Left ventricle myocardium superior (tissue), 1 donor: Measurements from ENCODE around the gene GLI3. TPM values are rescaled to one million over a fixed set of nuclear protein-coding genes. Genes with fewer than 3 reads are reported as not detected.
"Not testable (repeated sequence)": the region's sequence is repeated elsewhere in the genome, so short reads cannot be mapped to it uniquely, and the experiment has no call there.

ENCODE experiments used
- ATAC-seq: fragments of 200-7000 bp; cut with Tn5 transposase; one replicate; pipeline ENCODE4 v1.9.1; 2020; ENCODE audit warnings: mild to moderate bottlenecking, moderate library complexity
- DNase-seq: peaks from one replicate; pipeline ENCODE4 v3.0.0-alpha.2; 2020
- intact Hi-C: fragments of 100-400 bp; cut with micrococcal nuclease; formaldehyde crosslinking; loops from one replicate; pipeline ENCODE4 v1.11.0; 2022
- total RNA-seq: library from RNA; stranded (reverse); fragmentation: NEBNext Ultra II Directional; extraction: Animal tissue kit (Norgen Biotek cat#: 25700); gene quantifications from one replicate; pipeline ENCODE4 v1.2.1, GENCODE V29; 2021
- donor health status: DM: no; HTN: yes; CAD: no; lungs with severe emphysema.

GLI3 gene
- total RNA-seq, 1 donor from 2014 or later = 4.4 TPM

DNA sequence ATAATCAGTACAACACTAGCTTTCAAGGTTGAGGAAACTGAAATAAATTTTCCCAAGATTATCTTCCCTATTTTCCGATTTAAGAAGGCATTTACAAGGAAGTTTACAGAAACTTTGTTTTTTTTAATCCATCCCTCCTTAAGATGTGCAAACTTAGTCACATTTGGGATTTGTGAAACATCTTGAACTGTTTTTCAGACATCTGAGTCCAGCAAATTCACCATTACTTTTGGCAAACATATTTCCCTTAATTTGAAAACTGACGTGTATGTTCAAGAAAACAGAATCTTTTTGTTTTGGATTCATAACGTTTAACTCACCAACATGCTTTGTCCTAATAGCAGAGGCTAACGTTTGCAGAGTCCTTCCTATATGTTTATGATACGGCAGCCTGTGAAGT is 19.5 kb downstream of the GLI3 start:
- intact Hi-C loops = no loop called here
- no peak for DNase-seq

DNA sequence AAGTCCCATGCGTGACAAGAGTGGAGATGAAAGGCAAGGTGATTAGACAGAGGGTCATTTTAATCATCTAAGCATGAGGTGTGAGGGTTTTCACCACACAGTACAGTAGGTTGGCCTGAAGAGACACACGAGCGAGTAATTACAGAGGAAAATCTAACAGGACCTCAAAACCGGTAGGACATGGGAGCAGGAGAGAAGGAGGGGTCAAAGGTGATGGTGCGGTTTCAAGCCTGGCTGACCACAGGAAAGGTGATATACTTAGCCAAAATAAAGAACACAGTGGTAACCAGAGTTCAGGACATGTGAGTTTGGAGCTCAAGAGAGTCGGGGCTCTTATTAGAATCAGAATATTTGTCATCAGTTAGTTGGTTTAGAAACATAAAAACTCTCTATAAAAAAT is 20.0 kb downstream of the GLI3 start:
- intact Hi-C loops = no loop called here
- ATAC-seq (no peak), DNase-seq (no peak)

More for the DNA sequence above, 19.5 kb downstream of the GLI3 start:
- ATAC-seq = no peak

DNA sequence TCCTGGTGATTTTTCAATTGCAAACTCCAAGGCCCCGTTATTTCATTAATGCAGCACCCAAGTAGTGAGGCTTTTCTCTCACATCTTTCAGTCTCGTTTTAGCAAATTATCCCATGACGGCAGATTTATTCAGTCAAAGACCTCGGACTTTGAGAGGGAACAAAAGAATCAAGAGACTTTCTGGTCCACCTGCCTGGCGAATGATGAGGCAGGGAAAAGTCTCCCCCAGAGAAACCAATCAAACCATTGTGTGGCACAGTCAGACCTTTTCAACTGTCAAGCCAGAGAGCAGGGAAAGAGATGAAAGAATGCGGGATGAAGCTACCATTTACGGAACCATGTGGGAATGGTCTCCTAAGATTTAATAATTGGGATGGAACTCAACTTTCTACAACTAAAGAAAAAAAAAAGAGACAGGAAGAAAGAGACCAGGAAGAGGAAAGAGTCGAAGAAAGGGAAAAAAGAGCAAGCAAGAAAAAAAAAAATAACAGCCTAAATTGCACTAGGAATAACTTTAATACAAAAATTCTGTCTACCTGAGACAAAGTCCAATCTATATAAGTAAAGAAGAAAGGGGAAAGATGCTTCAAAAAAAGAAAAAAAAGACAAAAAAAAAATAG is 22.8 kb downstream of the GLI3 start:
- ATAC-seq (no peak), DNase-seq (no peak)
- intact Hi-C loops = no loop called here

DNA sequence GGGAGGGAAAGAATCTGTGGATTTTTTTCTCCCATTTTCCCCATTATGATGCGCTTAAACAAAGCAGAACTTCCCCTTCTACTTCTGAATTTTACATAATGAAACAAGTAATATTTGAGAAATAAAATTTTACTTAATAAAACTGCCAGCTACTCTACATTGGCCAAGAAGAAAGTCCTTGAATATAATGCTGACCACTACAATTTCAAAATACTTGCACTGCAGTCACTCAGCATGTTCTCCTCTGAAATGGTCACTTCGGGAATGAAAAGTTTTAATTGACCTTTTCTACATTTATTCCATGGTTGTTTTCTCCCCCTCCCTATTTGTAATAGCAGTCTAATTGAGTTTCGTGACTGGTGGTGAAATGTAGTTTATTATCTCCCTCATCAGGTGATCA is 23.9 kb downstream of the GLI3 start:
- ATAC-seq (no peak), DNase-seq (no peak)
- intact Hi-C loops = no loop called here

DNA sequence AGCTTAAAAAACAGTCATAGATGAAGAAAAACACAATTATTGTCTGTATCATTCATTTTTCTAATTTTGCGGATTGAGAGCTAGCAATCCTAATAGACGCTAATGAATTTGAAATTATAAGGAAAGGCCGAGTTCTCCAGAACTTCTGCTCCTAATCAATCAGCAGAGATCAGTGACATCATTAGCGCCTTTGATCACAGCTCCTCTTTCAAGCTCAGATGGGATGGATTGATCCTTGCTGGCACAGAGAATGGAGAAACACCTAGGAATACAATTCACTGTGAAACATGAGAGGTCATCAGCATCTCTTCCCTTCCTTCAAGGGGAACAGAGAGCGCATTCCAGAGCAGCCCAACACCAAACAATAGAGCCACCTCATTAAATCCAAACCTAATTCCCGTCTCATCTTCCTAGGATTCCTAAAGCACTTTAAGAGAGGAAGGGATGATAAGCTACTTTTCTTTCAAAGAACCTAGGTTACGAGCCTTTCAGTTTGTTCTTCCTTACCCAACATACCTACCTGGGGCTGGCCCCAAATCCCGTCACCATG is 24.4 kb downstream of the GLI3 start:
- no peak for DNase-seq
- intact Hi-C loops = no loop called here
- no peak for ATAC-seq

DNA sequence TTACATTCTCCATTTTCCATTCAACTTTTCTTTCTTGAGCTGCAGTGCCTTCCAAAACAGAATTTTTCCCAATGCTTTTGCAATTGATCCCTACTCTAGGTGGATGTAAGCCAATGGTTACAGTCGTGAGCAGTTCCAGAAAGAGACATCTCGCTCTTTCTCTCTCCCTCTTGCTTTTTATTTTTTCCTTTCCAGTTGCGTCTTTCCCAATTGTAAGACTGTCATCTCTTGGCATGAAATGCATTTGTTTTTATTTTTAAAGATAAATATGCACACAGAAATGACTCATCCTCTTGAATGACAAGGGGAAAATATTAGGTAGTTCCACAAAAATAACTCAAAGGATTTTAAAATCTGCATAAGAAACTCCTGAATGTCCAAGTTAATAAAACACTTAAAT is 25.1 kb downstream of the GLI3 start:
- ATAC-seq = no peak
- DNase-seq = no peak
- intact Hi-C loops = no loop called here

DNA sequence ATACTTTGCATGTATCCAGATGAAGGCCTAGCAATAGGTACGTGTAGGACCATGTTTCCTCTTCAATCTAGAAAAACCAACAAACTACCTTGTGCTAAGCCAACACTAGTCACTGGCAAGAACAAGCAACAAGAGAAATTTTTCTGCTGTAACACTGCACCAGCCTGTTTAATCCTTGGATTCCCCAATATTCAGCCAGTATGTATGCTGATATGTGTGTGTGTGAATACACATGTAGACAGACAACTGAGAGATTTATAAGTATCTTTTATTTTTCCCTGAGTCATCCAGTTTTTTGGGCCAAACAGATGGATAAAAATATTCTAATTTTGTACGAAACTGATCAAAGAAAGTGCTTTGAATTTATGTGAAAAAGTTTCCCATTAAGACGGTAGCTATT is 26.2 kb downstream of the GLI3 start:
- DNase-seq = no peak
- no peak for ATAC-seq
- intact Hi-C loops = no loop called here

DNA sequence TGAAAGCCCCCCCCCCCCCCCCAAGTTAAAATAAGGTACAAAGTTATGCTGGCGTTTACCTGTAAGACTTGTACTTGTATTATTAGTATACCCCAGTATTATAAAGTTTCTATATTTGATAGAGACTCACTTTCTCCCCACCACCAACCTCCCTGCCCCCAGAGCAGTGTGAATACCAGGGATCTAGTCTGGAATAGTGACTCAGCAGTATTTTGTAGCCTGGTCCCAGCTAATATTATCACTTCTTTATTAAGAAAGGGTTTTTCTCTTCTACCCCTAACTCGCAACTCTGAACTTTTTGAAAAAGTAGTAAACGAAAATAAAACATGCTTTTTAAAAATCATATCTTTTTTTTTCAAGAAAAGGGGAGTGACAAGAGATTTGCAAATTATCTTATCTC is 26.7 kb downstream of the GLI3 start:
- no peak for ATAC-seq
- intact Hi-C loops = no loop called here
- DNase-seq = no peak

DNA sequence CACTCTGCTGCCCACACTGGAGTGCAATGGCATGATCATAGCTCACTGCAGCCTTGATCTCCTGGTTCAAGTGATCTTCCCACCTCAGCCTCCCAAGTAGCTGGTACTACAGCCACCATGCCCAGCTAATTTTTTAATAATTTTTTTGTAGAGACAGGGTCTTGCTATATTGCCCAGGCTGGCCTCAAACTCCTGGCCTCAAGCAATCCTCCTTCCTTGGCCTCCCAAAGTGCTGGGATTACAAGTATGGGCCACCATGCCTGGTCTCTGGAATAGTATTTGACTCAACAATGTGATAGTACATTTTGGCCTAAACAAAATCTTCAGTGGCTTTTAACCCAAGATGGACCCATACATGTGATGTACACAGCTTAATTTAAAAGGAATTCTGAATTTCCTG is 27.9 kb downstream of the GLI3 start:
- ATAC-seq, DNase-seq, intact Hi-C loops: not testable (repeated sequence)

DNA sequence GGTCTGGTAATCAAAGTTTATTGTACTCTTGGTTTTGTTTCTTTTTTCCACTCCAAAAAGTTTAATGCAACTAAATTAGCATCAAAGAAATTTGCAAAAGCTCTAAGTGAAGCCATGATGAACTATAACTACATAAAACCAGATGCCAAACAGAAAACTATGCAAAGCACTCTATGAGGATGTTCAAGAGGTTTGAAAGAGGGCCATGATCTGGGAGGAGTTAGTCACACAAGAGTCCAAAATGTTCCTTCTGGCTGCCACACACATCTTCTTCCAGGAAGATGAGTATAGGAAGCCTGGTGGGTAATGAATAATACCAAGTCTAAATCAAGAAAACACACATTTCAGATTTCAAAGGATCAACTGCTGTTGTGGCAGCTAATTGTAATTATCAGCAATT is 28.4 kb downstream of the GLI3 start:
- DNase-seq (no peak), ATAC-seq (no peak)
- intact Hi-C loops = no loop called here

DNA sequence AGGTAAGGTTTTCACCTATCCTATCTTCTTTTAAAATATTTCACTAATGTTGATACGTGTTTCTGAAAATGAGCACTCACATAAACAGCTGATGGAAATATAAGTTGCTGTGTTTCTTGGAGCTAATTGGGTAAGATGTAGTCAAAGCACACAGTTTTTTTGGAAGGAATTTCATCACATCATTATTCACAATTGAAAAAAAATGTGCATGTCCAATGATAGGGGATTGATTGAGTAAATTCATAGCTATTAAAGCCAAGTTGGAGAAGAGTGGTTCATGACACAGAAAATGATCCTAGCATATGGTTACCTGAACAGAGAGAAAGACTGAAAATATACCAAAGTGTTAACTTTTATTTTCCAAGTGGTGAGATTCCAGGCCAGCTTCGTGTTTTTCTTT is 29.6 kb downstream of the GLI3 start:
- no peak for ATAC-seq
- intact Hi-C loops = no loop called here
- no peak for DNase-seq

DNA sequence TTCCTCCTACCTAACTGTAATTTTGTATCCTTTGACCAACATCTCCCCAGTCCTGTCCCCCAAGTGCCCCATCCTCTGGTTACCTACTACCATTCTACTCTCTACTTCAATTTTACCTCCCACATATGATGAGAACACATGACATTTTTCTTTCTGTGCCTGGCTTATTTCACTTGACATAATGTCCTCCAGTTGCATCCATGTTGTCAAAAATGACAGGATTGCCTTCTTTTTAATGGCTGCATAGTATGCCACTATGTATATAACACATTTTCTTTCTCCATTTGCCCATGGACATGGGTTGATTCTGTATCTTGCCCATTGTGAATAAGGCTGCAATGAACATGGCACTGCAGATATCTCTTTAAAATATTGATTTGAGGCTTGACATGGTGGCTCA is 33.7 kb downstream of the GLI3 start:
- DNase-seq = no peak
- intact Hi-C loops = no loop called here
- ATAC-seq = no peak

DNA sequence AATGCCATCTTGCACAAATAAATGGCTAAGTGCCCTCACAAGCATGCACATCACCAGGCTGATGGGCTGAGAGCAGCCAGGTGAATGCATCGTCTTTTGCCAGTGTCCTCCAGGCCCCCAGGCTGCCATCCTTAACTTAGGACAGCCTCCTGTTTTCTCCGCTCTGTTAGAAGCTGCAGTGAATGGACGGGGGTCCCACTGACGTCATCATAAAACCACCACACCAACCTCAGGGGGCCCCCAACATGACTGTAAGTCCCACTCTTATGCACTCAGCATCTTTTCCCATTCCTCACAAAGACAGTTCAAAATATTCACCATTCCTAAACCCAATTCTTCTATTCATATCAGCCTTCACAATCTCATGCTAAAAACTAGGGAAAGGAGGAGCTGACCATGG is 34.4 kb downstream of the GLI3 start:
- intact Hi-C loops = no loop called here
- ATAC-seq = no peak
- no peak for DNase-seq

DNA sequence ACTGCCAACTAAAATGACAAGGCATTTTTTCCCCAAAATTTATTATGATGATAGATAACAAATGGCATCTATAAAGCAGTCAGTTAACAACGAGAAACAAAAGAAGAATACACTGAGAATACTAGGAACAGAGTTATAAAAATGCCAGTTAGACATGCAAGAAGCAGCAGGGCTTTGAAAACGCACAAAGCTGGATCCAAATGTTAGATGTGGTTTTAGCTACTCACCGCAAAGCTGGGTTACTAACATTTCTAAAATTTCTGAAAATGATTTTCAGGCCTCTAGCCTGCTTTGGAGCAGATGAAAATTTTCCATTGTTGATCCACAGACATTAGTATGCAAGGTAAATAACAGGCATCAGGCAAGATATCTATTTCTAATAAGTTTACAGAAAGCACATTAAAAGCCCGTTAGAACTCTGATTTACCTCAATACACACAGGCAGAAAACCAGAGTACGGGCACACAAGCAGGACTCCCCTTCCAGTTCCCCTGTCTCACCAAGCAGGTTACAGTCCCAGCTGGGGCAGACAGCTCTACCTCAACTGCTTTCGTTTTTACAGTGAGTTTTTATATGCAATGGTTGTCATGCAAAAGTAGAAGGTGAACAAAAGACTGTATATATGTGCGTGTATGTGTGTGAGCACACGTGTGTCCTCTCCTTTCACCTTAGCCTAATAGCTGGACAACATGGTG is 37.9 kb downstream of the GLI3 start:
- intact Hi-C loops = no loop called here
- no peak for ATAC-seq
- no peak for DNase-seq

DNA sequence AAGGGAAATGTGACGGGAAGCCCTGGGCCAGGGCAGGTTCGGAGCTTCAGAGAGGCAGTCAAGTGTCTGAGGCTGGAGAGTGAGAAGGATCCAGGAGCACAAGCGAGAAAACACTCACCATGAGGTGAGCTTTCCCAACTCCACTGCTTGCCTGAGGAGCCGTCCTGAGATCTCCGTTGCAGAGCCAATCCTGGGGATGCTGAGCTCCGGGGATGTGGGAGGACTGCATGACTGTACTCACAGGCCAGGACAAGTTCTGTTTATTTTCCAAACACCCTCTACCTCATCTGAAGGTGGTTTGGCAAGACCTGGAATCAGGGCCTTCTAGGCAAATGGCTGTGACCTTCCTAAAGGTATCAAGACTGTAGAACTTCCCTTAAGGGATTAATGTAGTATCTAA is 38.7 kb downstream of the GLI3 start:
- no peak for ATAC-seq
- intact Hi-C loops = no loop called here
- no peak for DNase-seq

DNA sequence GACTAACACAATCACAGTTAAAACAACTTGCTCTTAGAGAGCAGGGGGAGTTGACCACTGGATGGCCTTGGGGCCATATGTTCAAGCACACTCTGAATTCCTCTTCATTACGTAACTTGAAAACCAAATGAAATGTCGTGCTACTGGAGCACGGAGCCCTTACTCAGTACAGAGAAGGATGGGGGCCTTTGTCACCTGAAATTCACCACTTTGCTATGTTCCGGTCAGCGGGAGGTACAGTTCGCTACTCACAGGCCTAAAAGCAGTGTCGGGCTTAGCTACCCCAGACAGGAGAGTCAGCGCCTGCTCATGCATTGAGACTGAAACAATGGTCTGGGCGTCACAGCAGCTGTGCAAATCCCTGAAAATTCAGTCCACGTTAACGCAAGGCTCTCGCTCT is 39.6 kb downstream of the GLI3 start:
- intact Hi-C loops = no loop called here
- no peak for ATAC-seq

DNA sequence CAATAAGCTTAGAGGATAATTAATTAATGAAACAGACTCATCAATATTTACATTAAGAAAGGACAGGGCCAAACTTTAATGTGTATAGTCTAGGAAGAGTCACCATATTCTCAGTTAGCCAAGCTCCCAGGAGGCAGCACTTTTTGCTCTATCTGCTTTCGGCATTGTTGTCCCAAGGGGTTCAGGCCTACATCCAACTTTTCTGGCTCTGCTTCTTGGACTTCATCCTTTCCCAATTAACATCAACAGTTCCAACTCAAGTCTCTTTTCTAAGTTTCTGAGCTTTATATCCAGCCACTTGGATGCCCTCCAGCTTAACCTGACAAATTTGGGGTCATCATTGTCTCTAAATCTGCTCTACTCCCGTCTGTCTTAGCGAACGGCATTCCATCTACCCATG is 42.8 kb downstream of the GLI3 start:
- DNase-seq (no peak), ATAC-seq (peak; percentile 45)
- intact Hi-C loops = no loop called here

More for the DNA sequence above, 39.6 kb downstream of the GLI3 start:
- no peak for DNase-seq

DNA sequence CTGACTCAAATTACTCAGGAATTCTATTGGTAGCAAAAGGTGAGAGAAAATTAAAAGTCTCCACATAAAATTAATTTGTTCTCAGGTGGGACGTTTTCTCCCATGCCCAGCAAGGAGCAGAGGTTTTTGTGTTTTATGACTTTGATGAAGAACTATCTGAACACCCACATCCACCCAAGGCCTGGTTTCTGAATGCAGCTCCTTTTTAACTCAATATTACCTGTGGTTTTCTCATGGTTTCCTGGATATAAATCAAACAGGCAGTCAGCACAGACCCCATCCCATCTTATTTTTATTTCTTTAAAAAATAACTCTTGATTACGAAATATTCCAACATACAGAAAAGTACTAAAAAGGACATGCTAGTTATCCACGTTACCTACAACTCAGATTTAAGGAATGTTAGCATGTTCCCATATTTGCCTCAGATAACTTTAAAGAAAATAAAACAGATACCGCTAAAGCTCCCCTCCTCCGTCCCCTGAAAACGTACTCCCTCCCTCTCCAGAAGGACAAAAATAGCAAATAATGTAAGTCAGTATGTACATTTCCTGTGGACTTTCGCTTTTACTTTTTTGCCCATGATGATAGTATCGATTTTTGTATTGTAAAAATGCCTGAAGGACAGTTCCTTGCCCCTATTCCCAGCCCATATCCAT is 43.4 kb downstream of the GLI3 start:
- DNase-seq (no peak), ATAC-seq (no peak)
- intact Hi-C loops = no loop called here

DNA sequence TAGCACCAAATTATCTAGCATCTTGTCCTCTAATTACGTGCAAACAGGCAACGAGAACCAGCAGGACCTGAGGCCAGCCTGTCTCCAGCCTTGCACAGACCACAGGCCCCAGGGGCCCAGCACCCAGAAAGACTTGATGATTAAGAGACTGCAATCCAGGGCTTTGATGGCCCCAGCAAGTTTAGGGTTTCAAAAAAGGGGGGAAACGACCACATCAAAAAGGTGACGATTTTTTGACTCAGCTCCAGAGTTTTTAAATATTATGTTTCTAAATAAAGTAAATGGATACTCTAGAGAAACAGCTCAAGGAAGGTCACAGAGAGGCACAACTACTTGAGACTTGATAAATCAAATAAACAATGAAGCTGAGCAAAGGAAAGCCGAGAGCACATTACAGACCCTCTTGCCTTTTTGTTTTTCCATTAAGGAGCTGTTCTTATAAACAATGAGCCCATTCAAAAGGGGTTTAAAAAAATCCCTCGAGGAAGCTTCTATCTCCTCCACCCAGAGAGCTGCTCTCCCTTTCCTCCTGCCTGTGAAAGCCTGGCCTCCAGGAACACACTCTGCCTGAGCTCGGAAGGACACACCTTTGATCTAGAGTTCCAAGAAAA is 44.1 kb downstream of the GLI3 start:
- ATAC-seq (peak; percentile 43), DNase-seq (no peak)
- intact Hi-C loops = no loop called here

DNA sequence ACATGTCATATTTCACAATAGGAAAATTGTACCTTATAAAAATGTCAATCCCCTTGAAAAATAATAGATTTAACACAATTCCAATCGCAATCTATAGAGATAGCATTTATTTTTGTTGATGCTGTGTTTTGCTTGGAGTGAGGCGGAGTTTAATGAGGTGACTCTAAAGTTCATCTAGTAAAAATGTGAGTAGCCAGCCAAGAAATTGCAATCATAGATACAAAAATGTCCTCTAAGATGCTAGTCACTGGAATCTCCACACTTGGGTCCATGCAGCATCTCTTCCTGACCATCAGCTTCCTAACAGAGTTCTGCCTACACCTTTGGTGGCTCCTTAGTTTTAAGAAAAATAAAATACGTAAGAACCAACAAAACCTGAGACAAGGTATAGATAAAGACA is 44.9 kb downstream of the GLI3 start:
- intact Hi-C loops = no loop called here
- ATAC-seq (no peak), DNase-seq (no peak)
